Hematopoietic multipotent progenitor cell treated with erythropoietin and hydrocortisone succinate and interleukin-3 and kit ligand, for 15 days (in vitro differentiated cells): ENCODE data around the gene RRP1.

Experiments used
- DNase-seq: peaks from one replicate; pipeline ENCODE4 v3.0.0-alpha.2; 2015; ENCODE audit warnings: low spot score

Gene RRP1

GRCh38 chr21:43758811-43759210 lies 30.6 kb upstream of the RRP1 start:
- DNase-seq: no peak

- DNase-seq: no peak
These were observed 29.7 kb upstream of the RRP1 start for GRCh38 chr21:43759651-43760050.

GRCh38 chr21:43760391-43760958 lies 28.9 kb upstream of the RRP1 start:
- no peak for DNase-seq

GRCh38 chr21:43761886-43762285 lies 27.5 kb upstream of the RRP1 start:
- no peak for DNase-seq

GRCh38 chr21:43762303-43763128 lies 26.9 kb upstream of the RRP1 start:
- no peak for DNase-seq

GRCh38 chr21:43763901-43764523 lies 25.4 kb upstream of the RRP1 start:
- no peak for DNase-seq

- no peak for DNase-seq
These were observed 24.5 kb upstream of the RRP1 start for GRCh38 chr21:43764576-43765495.

GRCh38 chr21:43766734-43767497 lies 22.5 kb upstream of the RRP1 start:
- DNase-seq: no peak

GRCh38 chr21:43767498-43767983 lies 21.8 kb upstream of the RRP1 start:
- DNase-seq: no peak

- peak; percentile 77 for DNase-seq
These were observed 21.2 kb upstream of the RRP1 start for GRCh38 chr21:43767984-43768867.

- no peak for DNase-seq
These were observed 20.6 kb upstream of the RRP1 start for GRCh38 chr21:43768868-43769167.

- DNase-seq: no peak
These were observed 19.9 kb upstream of the RRP1 start for GRCh38 chr21:43769325-43769958.

GRCh38 chr21:43770066-43770655 lies 19.2 kb upstream of the RRP1 start:
- DNase-seq: no peak

GRCh38 chr21:43771199-43771675 lies 18.1 kb upstream of the RRP1 start:
- no peak for DNase-seq

- DNase-seq: no peak
These were observed 17.5 kb upstream of the RRP1 start for GRCh38 chr21:43771698-43772424.

- DNase-seq: no peak
These were observed 17.0 kb upstream of the RRP1 start for GRCh38 chr21:43772425-43772821.

GRCh38 chr21:43774163-43774562 lies 15.2 kb upstream of the RRP1 start:
- no peak for DNase-seq

- no peak for DNase-seq
These were observed 14.2 kb upstream of the RRP1 start for GRCh38 chr21:43775190-43775589.
